OCI-LY1 (cell line): Measurements from ENCODE around the gene ZDHHC11B.
"Not testable (repeated sequence)": the region's sequence is repeated elsewhere in the genome, so short reads cannot be mapped to it uniquely, and the experiment has no call there.

ENCODE experiments used
- CTCF ChIP-seq: fragments of 200-600 bp; sonication (generic), shearing (Covaris generic); IDR thresholded peaks from 2 replicates; pipeline ENCODE4 v1.5.1; 2017; ENCODE audit warnings: mild to moderate bottlenecking, antibody characterized with exemption, low read length, moderate library complexity, mixed read lengths
- EZH2 ChIP-seq: fragments of 200-600 bp; sonication (generic), shearing (Covaris generic); IDR thresholded peaks from 2 replicates; pipeline ENCODE4 v1.8.0; 2017; ENCODE audit warnings: borderline replicate concordance, mixed run types, mild to moderate bottlenecking, antibody characterized with exemption, low read length, moderate library complexity, mixed read lengths

DNA sequence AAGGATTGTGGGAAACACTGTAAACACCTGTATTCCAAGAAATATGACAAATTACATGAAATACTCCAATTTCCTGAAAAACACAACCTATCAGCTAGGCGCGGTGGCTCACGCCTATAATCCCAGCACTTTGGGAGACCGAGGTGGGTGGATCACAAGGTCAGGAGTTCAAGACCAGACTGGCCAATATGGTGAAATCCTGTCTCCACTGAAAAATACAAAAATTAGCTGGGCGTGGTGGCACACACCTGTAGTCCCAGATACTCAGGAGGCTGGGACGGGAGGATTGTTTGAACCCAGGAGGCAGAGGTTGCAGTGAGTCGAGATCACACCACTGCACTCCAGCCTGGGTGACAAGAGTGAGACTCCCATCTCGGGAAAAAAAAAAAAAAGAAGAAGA is 21.5 kb downstream of the ZDHHC11B start:
- not testable (repeated sequence) for TF ChIP-seq CTCF, EZH2
